ENCODE results near the gene DGCR2.

DGCR2 gene

GRCh38 chr22:19005905-19006304, 116.3 kb downstream of the DGCR2 start:
- no peak for TF ChIP-seq GATA3 (IDR thresholded peaks at IDR 0.05; ENCODE audit: low read depth, low read length)
- no peak for TF ChIP-seq GATA2 (IDR thresholded peaks at IDR 0.05; ENCODE audit: low read depth, low read length)

DNA sequence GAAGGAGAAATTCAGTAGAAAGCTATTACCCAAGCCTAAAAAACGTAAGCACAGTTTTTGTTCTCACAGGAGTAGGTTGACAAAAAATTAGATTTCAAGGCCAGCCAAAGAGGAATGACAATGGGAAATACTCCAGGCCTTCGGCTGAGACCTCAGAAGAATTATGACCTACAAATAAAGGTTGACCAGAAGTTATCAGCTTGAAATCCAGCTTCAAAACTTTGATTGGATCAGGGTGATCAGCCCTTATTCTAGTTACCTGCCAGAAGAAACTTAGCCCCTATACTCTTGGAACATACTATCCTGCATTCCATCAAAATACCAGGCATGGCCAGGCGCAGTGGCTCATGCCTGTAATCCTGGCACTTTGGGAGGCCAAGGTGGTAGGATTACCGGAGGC, 117.7 kb downstream of the DGCR2 start:
- TF ChIP-seq GATA3 (IDR thresholded peaks at IDR 0.05; ENCODE audit: low read depth, low read length) (no peak), GATA2 (IDR thresholded peaks at IDR 0.05; ENCODE audit: low read depth, low read length) (no peak)

GRCh38 chr22:19003508-19003907, 118.7 kb downstream of the DGCR2 start:
- TF ChIP-seq GATA3 (IDR thresholded peaks at IDR 0.05; ENCODE audit: low read depth, low read length) (no peak), GATA2 (IDR thresholded peaks at IDR 0.05; ENCODE audit: low read depth, low read length) (no peak)

- TF ChIP-seq GATA3 (IDR thresholded peaks at IDR 0.05; ENCODE audit: low read depth, low read length) (peak; percentile 51; the same call in 1 of the 2 replicates), GATA2 (IDR thresholded peaks at IDR 0.05; ENCODE audit: low read depth, low read length) (peak; percentile 53; the same call in 1 of the 2 replicates)
Measured at GRCh38 chr22:19002684-19003038, 119.6 kb downstream of the DGCR2 start.

DNA sequence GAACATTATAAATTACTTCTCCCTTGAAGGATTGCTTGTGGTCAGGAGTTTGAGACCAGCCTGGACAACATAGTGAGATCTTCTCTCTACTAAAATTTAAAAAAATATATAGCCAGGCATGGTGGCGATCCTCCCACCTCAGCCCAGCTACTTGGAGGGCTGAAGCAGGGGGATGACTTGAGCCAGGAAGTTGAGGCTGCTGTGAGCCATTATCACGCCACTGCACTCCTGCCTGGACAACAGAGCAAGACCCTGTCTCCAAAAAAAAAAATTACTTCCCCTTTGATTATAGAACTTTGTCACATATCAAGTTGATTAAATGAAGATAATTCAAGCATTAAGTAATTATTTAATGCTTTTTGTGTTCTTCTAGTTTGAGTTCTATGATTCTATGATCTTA, 121.0 kb downstream of the DGCR2 start:
- TF ChIP-seq GATA3 (IDR thresholded peaks at IDR 0.05; ENCODE audit: low read depth, low read length) (no peak), GATA2 (IDR thresholded peaks at IDR 0.05; ENCODE audit: low read depth, low read length) (no peak)

GRCh38 chr22:18999416-18999815, 122.8 kb downstream of the DGCR2 start:
- TF ChIP-seq GATA2 (IDR thresholded peaks at IDR 0.05; ENCODE audit: low read depth, low read length) (no peak), GATA3 (IDR thresholded peaks at IDR 0.05; ENCODE audit: low read depth, low read length) (no peak)

GRCh38 chr22:18999008-18999407, 123.2 kb downstream of the DGCR2 start:
- TF ChIP-seq GATA3 (IDR thresholded peaks at IDR 0.05; ENCODE audit: low read depth, low read length): no peak
- TF ChIP-seq GATA2 (IDR thresholded peaks at IDR 0.05; ENCODE audit: low read depth, low read length): no peak

DNA sequence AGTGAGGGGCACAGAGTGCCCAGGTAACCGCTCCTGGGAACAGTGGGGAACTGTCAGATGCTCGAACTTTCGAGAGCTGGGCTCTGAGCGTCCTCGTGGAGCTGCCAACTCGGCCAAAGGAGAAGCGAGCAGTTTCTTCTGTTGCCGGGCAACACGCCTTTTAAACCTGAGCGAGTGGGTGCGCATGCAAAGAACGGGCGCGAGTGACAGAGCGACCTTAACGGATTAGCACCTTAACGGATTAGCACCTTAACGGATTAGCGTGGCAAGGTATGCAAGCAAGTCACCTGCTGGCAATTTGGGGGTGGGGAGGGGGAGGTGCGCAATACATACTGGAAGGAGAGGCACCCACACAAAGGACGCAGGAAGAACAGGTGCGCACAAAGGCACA, 124.3 kb downstream of the DGCR2 start:
- TF ChIP-seq GATA3 (IDR thresholded peaks at IDR 0.05; ENCODE audit: low read depth, low read length) (no peak), GATA2 (IDR thresholded peaks at IDR 0.05; ENCODE audit: low read depth, low read length) (no peak)

GRCh38 chr22:18997306-18997924, 124.8 kb downstream of the DGCR2 start:
- TF ChIP-seq GATA3 (IDR thresholded peaks at IDR 0.05; ENCODE audit: low read depth, low read length) (no peak), GATA2 (IDR thresholded peaks at IDR 0.05; ENCODE audit: low read depth, low read length) (no peak)

GRCh38 chr22:18996376-18996900, 125.8 kb downstream of the DGCR2 start:
- TF ChIP-seq GATA3 (IDR thresholded peaks at IDR 0.05; ENCODE audit: low read depth, low read length): no peak

DNA sequence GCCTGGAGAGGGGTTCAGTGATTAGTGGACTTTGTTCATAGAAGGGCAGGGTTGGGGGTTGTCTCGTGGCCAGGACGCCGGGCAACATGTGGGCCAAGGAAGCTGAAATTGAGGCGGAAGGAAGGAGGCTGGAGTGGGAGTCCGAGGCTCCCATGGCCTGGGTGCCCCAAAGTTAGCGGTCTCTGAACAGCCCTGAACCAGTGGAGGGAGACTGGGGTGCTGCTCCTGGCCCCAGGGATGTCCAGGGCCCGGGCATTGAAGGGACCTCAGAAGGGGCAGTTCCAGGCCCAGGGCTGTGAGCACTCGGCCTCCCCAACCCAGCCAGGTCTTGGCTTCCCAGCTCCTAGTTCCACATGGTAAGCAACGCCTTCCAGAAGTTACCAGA, 126.9 kb downstream of the DGCR2 start:
- TF ChIP-seq GATA2 (IDR thresholded peaks at IDR 0.05; ENCODE audit: low read depth, low read length): no peak
- no peak for TF ChIP-seq GATA3 (IDR thresholded peaks at IDR 0.05; ENCODE audit: low read depth, low read length)

- TF ChIP-seq GATA3 (IDR thresholded peaks at IDR 0.05; ENCODE audit: low read depth, low read length): no peak
- TF ChIP-seq GATA2 (IDR thresholded peaks at IDR 0.05; ENCODE audit: low read depth, low read length): no peak
Measured at GRCh38 chr22:18994701-18995326, 127.4 kb downstream of the DGCR2 start.

DNA sequence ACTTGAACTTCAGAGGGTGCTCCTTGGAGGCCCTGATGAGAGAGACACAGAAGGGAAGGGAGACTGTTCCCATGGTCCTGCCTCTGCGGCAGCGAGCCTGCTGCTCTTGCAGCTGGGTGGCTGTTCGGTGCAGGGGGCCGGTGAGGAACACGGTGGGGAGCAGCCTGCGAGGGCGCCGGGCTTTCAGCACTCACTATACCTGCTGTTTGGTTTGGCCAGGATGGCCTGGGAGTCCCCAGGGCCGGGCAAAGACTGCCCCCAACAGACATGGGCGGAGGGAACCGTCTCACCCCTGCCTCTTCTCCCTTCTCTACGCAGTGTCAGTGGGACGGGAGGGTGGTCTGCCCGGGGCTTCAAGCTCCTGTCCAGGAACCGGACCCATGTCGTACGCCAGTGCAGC, 128.2 kb downstream of the DGCR2 start:
- TF ChIP-seq GATA2 (IDR thresholded peaks at IDR 0.05; ENCODE audit: low read depth, low read length) (no peak), GATA3 (IDR thresholded peaks at IDR 0.05; ENCODE audit: low read depth, low read length) (no peak)

- TF ChIP-seq GATA2 (IDR thresholded peaks at IDR 0.05; ENCODE audit: low read depth, low read length) (no peak), GATA3 (IDR thresholded peaks at IDR 0.05; ENCODE audit: low read depth, low read length) (no peak)
Measured at GRCh38 chr22:18992543-18993198, 129.5 kb downstream of the DGCR2 start.
